Urinary bladder (tissue), 4 donors: ENCODE measurements around the gene KATNAL2. TPM values are rescaled to one million over a fixed set of nuclear protein-coding genes. Genes with fewer than 3 reads are reported as not detected.

ENCODE experiments used
- DNase-seq: peaks from one replicate; pipeline ENCODE4 v3.0.0-alpha.2; 2015; ENCODE audit errors: extremely low spot score
- H3K27ac ChIP-seq: one replicate; pipeline ENCODE4 v1.5.1; 2013; ENCODE audit warnings: low read depth, mild to moderate bottlenecking, moderate library complexity
- H3K36me3 ChIP-seq: one replicate; pipeline ENCODE4 v1.6.1; 2013; ENCODE audit warnings: mild to moderate bottlenecking, moderate library complexity; ENCODE audit not compliant: insufficient read depth
- H3K4me1 ChIP-seq: one replicate; pipeline ENCODE4 v1.6.1; 2013; ENCODE audit warnings: mild to moderate bottlenecking, moderate library complexity; ENCODE audit not compliant: insufficient read depth
- H3K4me3 ChIP-seq: one replicate; pipeline ENCODE4 v1.5.1; 2013; ENCODE audit warnings: low read depth, low read length
- whole genome bisulfite sequencing: extraction: QIAGEN DNeasy Blood & Tissue Kit; methylation state at CpG from one replicate; pipeline ENCODE4 v1.1.7; 2013; 5-methylcytosine and 5-hydroxymethylcytosine counted together
- polyA plus RNA-seq: library from polyadenylated mRNA; stranded (reverse); fragments of 200-250 nt; gene quantifications from one replicate; pipeline ENCODE4 v1.2.3, GENCODE V29; 2013
- small RNA-seq: library from RNA; depleted of rRNA; stranded (forward); fragments of <200 nt; gene quantifications from one replicate; pipeline ENCODE3, GENCODE V24; 2014
- total RNA-seq: library from RNA; depleted of rRNA; stranded (reverse); fragments of >200 nt; gene quantifications from one replicate; pipeline ENCODE4 v1.2.3, GENCODE V29; 2014
- donor health status: healthy with polysubstance abuse.
- donor health status: healthy.

Gene KATNAL2
- total and polyA plus RNA-seq, 2 donors = 1.8 to 4.4 TPM

- Histone ChIP-seq H3K4me1 (no peaks in the 10 kb centered on the region), H3K36me3 (no peaks in the 10 kb centered on the region), H3K4me3 (no peak overlapping the region), H3K27ac (no peak overlapping the region)
- DNase-seq = no peak
- WGBS = 93% methylated on average over 4 of the region's 4 CpGs
Measured at GRCh38 chr18:47143899-47144485, 226.6 kb downstream of the KATNAL2 start.

- WGBS = 95% methylated on average over 3 of the region's 3 CpGs
- DNase-seq = no peak
- no peak overlapping the region for H3K27ac ChIP-seq
- H3K4me1 ChIP-seq = no peaks in the 10 kb centered on the region
- H3K4me3 ChIP-seq = no peak overlapping the region
- no peaks in the 10 kb centered on the region for H3K36me3 ChIP-seq
Measured at GRCh38 chr18:47146206-47146605, 228.8 kb downstream of the KATNAL2 start.

- DNase-seq = peak; percentile 3
- H3K4me1 ChIP-seq = no peaks in the 10 kb centered on the region
- peak overlapping the region; percentile 75 for H3K4me3 ChIP-seq
- WGBS = 13% methylated on average over 12 of the region's 12 CpGs
- peaks cover 2% of the 10 kb centered on the region for H3K36me3 ChIP-seq
- H3K27ac ChIP-seq = no peak overlapping the region
Measured at GRCh38 chr18:47149457-47150028, 232.1 kb downstream of the KATNAL2 start.

- H3K27ac ChIP-seq = peak within 1 kb of the TSS; percentile 87
Measured at GRCh38 chr18:47150029-47150823, 232.8 kb downstream of the KATNAL2 start, which contains the start of gene HDHD2. TSS of gene HDHD2 (minus strand) at chr18:47150500. CDS start at chr18:47136439, 14,061 bp downstream.

GRCh38 chr18:47150824-47151366, 233.5 kb downstream of the KATNAL2 start:
- 7% methylated on average over 13 of the region's 13 CpGs for WGBS
- DNase-seq = no peak
- peaks cover 2% of the 10 kb centered on the region for H3K36me3 ChIP-seq
- H3K4me1 ChIP-seq = no peaks in the 10 kb centered on the region
- peak overlapping the region; percentile 75 for H3K4me3 ChIP-seq
- H3K27ac ChIP-seq = peak overlapping the region; percentile 87

More at GRCh38 chr18:47150029-47150823, 232.8 kb downstream of the KATNAL2 start, which contains the start of gene HDHD2:
- H3K4me3 ChIP-seq = peak within 1 kb of the TSS; percentile 75
- peaks cover 2% of the 10 kb centered on the region for H3K36me3 ChIP-seq
- peak; percentile 40 for DNase-seq
- under 1% methylated on average over 70 of the region's 70 CpGs for WGBS
- H3K4me1 ChIP-seq = no peaks in the 10 kb centered on the region

GRCh38 chr18:47151439-47151838, 234.0 kb downstream of the KATNAL2 start:
- DNase-seq = no peak
- Histone ChIP-seq H3K36me3 (peaks cover 2% of the 10 kb centered on the region), H3K27ac (no peak overlapping the region), H3K4me3 (no peak overlapping the region), H3K4me1 (no peaks in the 10 kb centered on the region)

Small RNA genes lying within 50 kb of the gene (small RNA-seq; reads per million reads assigned to genes)
- not detected for gene AC012254.4

Other genes with a start within 250 kb of the KATNAL2 start
- gene ST8SIA5, start 160.5 kb upstream of the KATNAL2 start, total RNA-seq = 0.95 TPM
- 0.19 TPM for gene ST8SIA5, start 160.5 kb upstream of the KATNAL2 start, polyA plus RNA-seq
- gene PIAS2, start 95 bp upstream of the KATNAL2 start, total RNA-seq = 75.4 TPM
- 9.6 TPM for gene PIAS2, start 95 bp upstream of the KATNAL2 start, polyA plus RNA-seq
- gene ELOA2, start 118.0 kb downstream of the KATNAL2 start, total RNA-seq = not detected
- gene ELOA2, start 118.0 kb downstream of the KATNAL2 start, polyA plus RNA-seq = not detected
- 28.7 TPM for gene HDHD2, start 232.9 kb downstream of the KATNAL2 start, total RNA-seq
- 28.7 TPM for gene HDHD2, start 232.9 kb downstream of the KATNAL2 start, polyA plus RNA-seq